A549 (cell line): Measurements from ENCODE around the gene EIF3B. TPM values are rescaled to one million over a fixed set of nuclear protein-coding genes. Genes with fewer than 3 reads are reported as not detected.
"Not testable (repeated sequence)": the region's sequence is repeated elsewhere in the genome, so short reads cannot be mapped to it uniquely, and the experiment has no call there.

Experiments used
- ATAC-seq, 2 experiments: fragments of 200-7000 bp in 1 of 2; fragments of >200 bp in 1 of 2; cut with Nextera tagmentation in 1 of 2; cut with Tn5 transposase in 1 of 2; 3 replicates each; pipeline versions ENCODE4 v1.8.0 to v1.9.1; 2018 to 2020; ENCODE audit warnings: mild to moderate bottlenecking in 1 of 2, moderate library complexity in 1 of 2
- CTCF ChIA-PET: fragments of 300-600 bp; sonication (Branson Sonifier 250); formaldehyde crosslinking; extraction: SDS; loops from one replicate; lab custom pipeline; 2021; ENCODE audit warnings: antibody characterized with exemption, inconsistent platforms; lab: Yijun Ruan, JAX
- POLR2A ChIA-PET: fragments of 350-600 bp; formaldehyde crosslinking; extraction: SDS; loops from one replicate; lab custom pipeline; 2021; ENCODE audit warnings: antibody characterized with exemption, inconsistent platforms; lab: Yijun Ruan, JAX
- DNase-seq, 2 experiments: peaks; one replicate each; pipeline versions ENCODE4 v3.0.0 to v3.0.0-alpha.2; 2011 to 2016; ENCODE audit warnings: low read depth in 1 of 2, low spot score in 1 of 2
- FAIRE-seq: peaks from 2 replicates; lab custom pipeline; 2011; peaks lifted over from hg19 to GRCh38; lab: Jason Lieb, UNC
- H3K27ac ChIP-seq, 2 experiments: fragments of >200 bp; sonication (Bioruptor Twin); formaldehyde crosslinking; 3 replicates each; pipeline ENCODE4 v1.5.1; 2016 to 2017
- H3K4me1 ChIP-seq: fragments of >200 bp; sonication (Bioruptor Twin); formaldehyde crosslinking; 3 replicates; pipeline ENCODE4 v1.6.1; 2016
- H3K4me2 ChIP-seq: fragments of >200 bp; sonication (Bioruptor Twin); formaldehyde crosslinking; 3 replicates; pipeline ENCODE4 v1.6.1; 2016
- H3K4me3 ChIP-seq: fragments of >200 bp; sonication (Bioruptor Twin); formaldehyde crosslinking; 3 replicates; pipeline ENCODE4 v1.5.1; 2016
- H3K9me3 ChIP-seq: fragments of >200 bp; sonication (Bioruptor Twin); formaldehyde crosslinking; 3 replicates; pipeline ENCODE4 v1.6.1; 2016
- ATOH8 ChIP-seq: fragments of 250-450 bp; sonication (Bioruptor Pico); IDR thresholded peaks from 2 replicates; pipeline ENCODE4 v1.5.0; 2020; ENCODE audit warnings: low read depth, mild to moderate bottlenecking, moderate library complexity
- CEBPB ChIP-seq, 2 experiments: fragments of >200 bp in 1 of 2; sonication (Bioruptor Twin) in 1 of 2; formaldehyde crosslinking in 1 of 2; IDR thresholded peaks; 2 replicates each; pipeline ENCODE4 v1.6.1; 2012 to 2016
- CHD4 ChIP-seq: fragments of 200-600 bp; sonication (generic); IDR thresholded peaks from 2 replicates; pipeline ENCODE4 v1.6.1; 2016; ENCODE audit warnings: antibody characterized with exemption, mild to moderate bottlenecking, borderline replicate concordance
- EHF ChIP-seq: fragments of 250-450 bp; sonication (Bioruptor Pico); IDR thresholded peaks from 2 replicates; pipeline ENCODE4 v1.5.0; 2020; ENCODE audit warnings: mild to moderate bottlenecking
- EP300 ChIP-seq, 2 experiments: fragments of >200 bp; sonication (Bioruptor Twin); formaldehyde crosslinking; IDR thresholded peaks; 2 replicates in 1 of 2; 3 replicates in 1 of 2; pipeline ENCODE4 v1.6.1; 2016 to 2017
- FOSL2 ChIP-seq, 2 experiments: fragments of 450-650 bp in 1 of 2; fragments of >200 bp in 1 of 2; sonication (Bioruptor Twin) in 1 of 2; formaldehyde crosslinking; IDR thresholded peaks; 2 replicates each; pipeline versions ENCODE4 v1.5.0 to v1.6.1; 2016 to 2020; ENCODE audit warnings: mild to moderate bottlenecking in 1 of 2, moderate library complexity in 1 of 2
- GATA3 ChIP-seq: IDR thresholded peaks from 2 replicates; pipeline ENCODE4 v1.6.1; 2012; ENCODE audit warnings: borderline replicate concordance
- HES2 ChIP-seq: fragments of >200 bp; sonication (Bioruptor Twin); formaldehyde crosslinking; IDR thresholded peaks from 2 replicates; pipeline ENCODE4 v1.6.1; 2016
- HEYL ChIP-seq: fragments of 250-450 bp; sonication (Bioruptor Pico); IDR thresholded peaks from 2 replicates; pipeline ENCODE4 v1.8.0; 2021; ENCODE audit warnings: mild to moderate bottlenecking, moderate library complexity
- MAFK ChIP-seq: fragments of 450-650 bp; IDR thresholded peaks from 2 replicates; pipeline ENCODE4 v1.6.1; 2014; ENCODE audit not compliant: partially characterized antibody
- MAX ChIP-seq: IDR thresholded peaks from 2 replicates; pipeline ENCODE4 v1.6.1; 2012
- NFE2L2 ChIP-seq: fragments of 150-350 bp; conservative IDR thresholded peaks from 2 replicates; pipeline ENCODE4 v1.6.1; 2014; ENCODE audit warnings: low read length
- NPAS2 ChIP-seq: fragments of 250-450 bp; sonication (Bioruptor Pico); IDR thresholded peaks from 2 replicates; pipeline ENCODE4 v1.8.0; 2022; ENCODE audit warnings: mild to moderate bottlenecking, moderate library complexity, borderline replicate concordance
- POLR2AphosphoS2 ChIP-seq: conservative IDR thresholded peaks from 2 replicates; pipeline ENCODE4 v1.6.1; 2012; ENCODE audit warnings: low read length, improper control_type of control experiment, inconsistent platforms
- RFX5 ChIP-seq: fragments of 450-650 bp; IDR thresholded peaks from 2 replicates; pipeline ENCODE4 v1.7.1; 2014; ENCODE audit warnings: antibody characterized with exemption, mild to moderate bottlenecking, moderate library complexity
- TP53 ChIP-seq: fragments of 250-450 bp; sonication (Bioruptor Pico); IDR thresholded peaks from 2 replicates; pipeline ENCODE4 v1.5.0; 2021; ENCODE audit warnings: mild to moderate bottlenecking, moderate library complexity
- WGBS: methylation state at CpG from one replicate; pipeline ENCODE4 v1.1.6; 2017; ENCODE audit errors: missing lambda C conversion rate; 5-methylcytosine and 5-hydroxymethylcytosine counted together
- polyA plus RNA-seq, 4 experiments: library from polyadenylated mRNA; depleted of rRNA in 3 of 4; stranded (reverse); fragments of >200 nt; fragmentation: RNase III in 1 of 4; extraction: RNeasy Plus Mini Kit Qiagen cat#74134 plus additional on column Dnase treatment in 1 of 4; gene quantifications; 2 replicates in 3 of 4; 3 replicates in 1 of 4; pipeline ENCODE4 v1.2.3, GENCODE V29; 2011 to 2017
- TF ChIP-seq, protein P1 (sequence below): IDR thresholded peaks from 2 replicates; pipeline ENCODE4 v1.6.1; 2012
- TF ChIP-seq, protein P2 (sequence below): fragments of >200 bp; sonication (Bioruptor Twin); formaldehyde crosslinking; IDR thresholded peaks from 3 replicates; pipeline ENCODE4 v1.5.1; 2016

Gene EIF3B
- polyA plus RNA-seq, 2 of the 4 experiments (the other 2 are of a cell fraction): 207 to 219 TPM

GRCh38 chr7:2416650-2417049, 62.0 kb downstream of the EIF3B start (continued):
- no peak for TF ChIP-seq HES2

GRCh38 chr7:2417178-2417577, 62.6 kb downstream of the EIF3B start:
- H3K4me3 ChIP-seq, ATAC-seq, DNase-seq, POLR2A ChIA-PET, H3K9me3 ChIP-seq, H3K4me2 ChIP-seq, H3K27ac ChIP-seq, FAIRE-seq: not testable (repeated sequence)
- CTCF ChIA-PET: interaction anchor here (0.6 to 1.3 kb wide), 4 partner anchors 15 to 458 kb away, joined by 3 to 5 read pairs (median 4); no protein-coding TSS in a partner anchor
- 95% methylated on average over 3 of the region's 3 CpGs for WGBS
- H3K4me1 ChIP-seq: peaks cover 10% of the 10 kb centered on the region

DNA sequence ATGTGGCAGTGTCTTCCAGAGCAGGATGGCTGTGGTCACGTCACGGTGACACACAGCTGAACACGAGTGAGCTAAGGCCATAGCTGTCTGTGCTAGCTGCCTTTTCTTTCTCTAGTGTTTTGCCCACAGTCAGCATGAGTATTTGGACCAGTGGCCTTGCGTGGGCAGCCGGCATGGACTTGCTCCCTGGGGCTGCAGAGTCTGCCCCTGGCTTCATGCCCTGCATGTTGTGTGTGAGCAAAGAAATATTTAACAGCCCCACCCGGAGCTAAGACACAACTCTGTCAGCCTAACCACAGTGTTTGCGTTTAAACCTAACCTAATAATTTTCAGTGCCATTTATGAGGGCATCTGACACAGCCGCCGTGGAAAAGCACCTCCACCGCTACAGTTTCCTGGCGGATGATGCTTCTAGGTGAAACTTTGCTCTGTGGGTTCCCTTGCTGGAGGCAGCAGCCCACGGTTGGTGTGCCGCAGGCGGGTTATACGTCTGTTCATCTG, 63.4 kb downstream of the EIF3B start:
- FAIRE-seq: no peak
- no peak for DNase-seq
- ChIA-PET POLR2A (no interaction called here), CTCF (interaction anchor here (1.0 kb wide), 1 partner anchor 34 kb away, joined by 4 read pairs; no protein-coding TSS in a partner anchor)
- Histone ChIP-seq H3K27ac (no peak overlapping the region), H3K4me1 (0 out of 3 replicates have a peak, but pooled peaks cover 2% of the 10 kb centered on the region), H3K9me3 (no peaks in the 10 kb centered on the region), H3K4me2 (no peak overlapping the region), H3K4me3 (no peak overlapping the region)
- 0 out of 6 replicates have a peak, but pooled peaks of 1 of the 2 experiments have one; percentile 19 for ATAC-seq
- TF ChIP-seq NFE2L2: no peak
- no peak for TF ChIP-seq EP300 (IDR thresholded peaks at IDR 0.05)
- no peak for TF ChIP-seq EHF (CRISPR knock-in tag)
- no peak for TF ChIP-seq FOSL2 (IDR thresholded peaks at IDR 0.05)
- TF ChIP-seq FOSL2 (CRISPR knock-in tag; IDR thresholded peaks at IDR 0.05): no peak
- TF ChIP-seq, protein P1, sequence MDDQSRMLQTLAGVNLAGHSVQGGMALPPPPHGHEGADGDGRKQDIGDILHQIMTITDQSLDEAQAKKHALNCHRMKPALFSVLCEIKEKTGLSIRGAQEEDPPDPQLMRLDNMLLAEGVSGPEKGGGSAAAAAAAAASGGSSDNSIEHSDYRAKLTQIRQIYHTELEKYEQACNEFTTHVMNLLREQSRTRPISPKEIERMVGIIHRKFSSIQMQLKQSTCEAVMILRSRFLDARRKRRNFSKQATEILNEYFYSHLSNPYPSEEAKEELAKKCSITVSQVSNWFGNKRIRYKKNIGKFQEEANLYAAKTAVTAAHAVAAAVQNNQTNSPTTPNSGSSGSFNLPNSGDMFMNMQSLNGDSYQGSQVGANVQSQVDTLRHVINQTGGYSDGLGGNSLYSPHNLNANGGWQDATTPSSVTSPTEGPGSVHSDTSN: no peak
- 79% methylated on average over 15 of the region's 15 CpGs for WGBS

- WGBS: 96% methylated on average over 7 of the region's 7 CpGs
- DNase-seq: no peak
Measured at GRCh38 chr7:2420216-2420933, 65.7 kb downstream of the EIF3B start.

DNA sequence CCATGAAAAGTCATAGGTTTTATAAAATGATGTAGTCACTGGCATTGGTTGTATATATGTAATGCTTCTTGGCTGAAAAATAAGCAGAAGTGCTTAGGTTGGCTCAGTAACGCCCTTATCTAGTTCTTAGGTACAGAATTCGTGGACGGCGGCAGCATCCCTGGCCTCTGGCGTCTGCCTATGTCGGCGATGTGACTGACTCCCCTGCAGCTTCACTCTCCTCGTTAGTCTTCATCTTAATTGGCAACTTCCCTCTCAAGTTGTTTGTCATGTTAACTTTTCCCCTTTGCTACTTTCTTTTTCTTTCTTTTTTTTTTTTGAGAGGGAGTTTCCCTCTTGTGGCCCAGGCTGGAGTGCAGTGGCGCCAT, 67.3 kb downstream of the EIF3B start:
- H3K4me1 ChIP-seq: no peaks in the 10 kb centered on the region
- H3K4me2 ChIP-seq: no peak overlapping the region
- no peak for ATAC-seq
- H3K4me3 ChIP-seq: no peak overlapping the region
- TF ChIP-seq MAX (no peak), CHD4 (no peak), MAFK (no peak), ATOH8 (no peak), RFX5 (no peak), NPAS2 (no peak), POLR2AphosphoS2 (no peak)
- no peak for FAIRE-seq
- no peaks in the 10 kb centered on the region for H3K9me3 ChIP-seq
- POLR2A ChIA-PET: no interaction called here
- no peak overlapping the region for H3K27ac ChIP-seq
- CTCF ChIA-PET: interaction anchor here (0.8 to 0.9 kb wide), 3 partner anchors 11 to 47 kb away, joined by 3 to 6 read pairs (median 3); no protein-coding TSS in a partner anchor
- WGBS: 89% methylated on average over 9 of the region's 9 CpGs
- DNase-seq: no peak

More at GRCh38 chr7:2420216-2420933, 65.7 kb downstream of the EIF3B start:
- no peak for TF ChIP-seq HEYL (CRISPR knock-in tag)
- no peak for TF ChIP-seq TP53 (CRISPR knock-in tag)
- TF ChIP-seq CEBPB (IDR thresholded peaks at IDR 0.05): no peak
- no peak for TF ChIP-seq NPAS2
- TF ChIP-seq, protein P2, sequence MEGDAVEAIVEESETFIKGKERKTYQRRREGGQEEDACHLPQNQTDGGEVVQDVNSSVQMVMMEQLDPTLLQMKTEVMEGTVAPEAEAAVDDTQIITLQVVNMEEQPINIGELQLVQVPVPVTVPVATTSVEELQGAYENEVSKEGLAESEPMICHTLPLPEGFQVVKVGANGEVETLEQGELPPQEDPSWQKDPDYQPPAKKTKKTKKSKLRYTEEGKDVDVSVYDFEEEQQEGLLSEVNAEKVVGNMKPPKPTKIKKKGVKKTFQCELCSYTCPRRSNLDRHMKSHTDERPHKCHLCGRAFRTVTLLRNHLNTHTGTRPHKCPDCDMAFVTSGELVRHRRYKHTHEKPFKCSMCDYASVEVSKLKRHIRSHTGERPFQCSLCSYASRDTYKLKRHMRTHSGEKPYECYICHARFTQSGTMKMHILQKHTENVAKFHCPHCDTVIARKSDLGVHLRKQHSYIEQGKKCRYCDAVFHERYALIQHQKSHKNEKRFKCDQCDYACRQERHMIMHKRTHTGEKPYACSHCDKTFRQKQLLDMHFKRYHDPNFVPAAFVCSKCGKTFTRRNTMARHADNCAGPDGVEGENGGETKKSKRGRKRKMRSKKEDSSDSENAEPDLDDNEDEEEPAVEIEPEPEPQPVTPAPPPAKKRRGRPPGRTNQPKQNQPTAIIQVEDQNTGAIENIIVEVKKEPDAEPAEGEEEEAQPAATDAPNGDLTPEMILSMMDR: no peak
- TF ChIP-seq GATA3: no peak
- FAIRE-seq (no peak), ATAC-seq (no peak)
- Histone ChIP-seq H3K4me2 (no peak overlapping the region), H3K4me1 (no peaks in the 10 kb centered on the region), H3K4me3 (no peak overlapping the region), H3K9me3 (no peaks in the 10 kb centered on the region), H3K27ac (no peak overlapping the region)
- ChIA-PET CTCF (interaction anchor here (0.7 to 1.6 kb wide), 3 partner anchors 13 to 30 kb away, joined by 3 read pairs; no protein-coding TSS in a partner anchor), POLR2A (interaction anchor here (0.7 kb wide), 1 partner anchor 17 kb away, joined by 6 read pairs; the partner anchor contains the start of gene CHST12)
